GM12878 (cell line): Measurements from ENCODE around the gene GLT8D2. TPM values are rescaled to one million over a fixed set of nuclear protein-coding genes. Genes with fewer than 3 reads are reported as not detected.

Experiments
- ATAC-seq: fragments of 200-7000 bp; cut with Tn5 transposase; 3 replicates; pipeline ENCODE4 v1.9.1; 2020; ENCODE audit warnings: mild to moderate bottlenecking, moderate library complexity
- BruUV-seq: library from RNA; stranded (reverse); fragments of 400-500 nt; replicated peaks from 2 replicates; lab custom pipeline; 2021; lab: Mats Ljungman, UMichigan
- CTCF ChIA-PET: fragments of 300-600 bp; sonication (Branson Sonifier 250); formaldehyde crosslinking; extraction: SDS; loops from one replicate; lab custom pipeline; 2021; ENCODE audit warnings: inconsistent platforms; lab: Yijun Ruan, JAX
- POLR2A ChIA-PET: fragments of 350-600 bp; formaldehyde crosslinking; extraction: SDS; loops from one replicate; lab custom pipeline; 2021; ENCODE audit warnings: inconsistent platforms; lab: Charles Lee
- RAD21 ChIA-PET: fragments of 300-600 bp; sonication (Branson Sonifier 250); formaldehyde crosslinking; loops from one replicate; lab custom pipeline; 2023; ENCODE audit warnings: antibody characterized with exemption; ENCODE audit not compliant: unreplicated experiment; lab: Charles Lee
- SMC1A ChIA-PET: fragments of 300-600 bp; sonication (Branson Sonifier 250); formaldehyde crosslinking; loops from one replicate; lab custom pipeline; 2023; ENCODE audit not compliant: unreplicated experiment, uncharacterized antibody; lab: Charles Lee
- DNase-seq: peaks from one replicate; pipeline ENCODE4 v3.0.0-alpha.2; 2011; ENCODE audit warnings: low read depth, low spot score
- FAIRE-seq: peaks from 3 replicates; lab custom pipeline; 2011; peaks lifted over from hg19 to GRCh38; lab: Jason Lieb, UNC
- H2AFZ ChIP-seq: 2 replicates; pipeline ENCODE4 v1.6.0; 2011; ENCODE audit warnings: low read depth, low read length, control low read depth; ENCODE audit not compliant: control insufficient read depth
- H3K27ac ChIP-seq: 2 replicates; pipeline ENCODE4 v1.5.1; 2011; ENCODE audit warnings: control low read depth; ENCODE audit not compliant: control insufficient read depth, insufficient read depth
- H3K27me3 ChIP-seq, 2 experiments: replicated peaks in 1 of 2; 2 replicates each; pipeline versions ENCODE4 v1.6.0 to v1.6.1; 2011; ENCODE audit warnings: low read length in 1 of 2; ENCODE audit not compliant: control insufficient read depth in 2 of 2, insufficient read depth in 2 of 2
- H3K36me3 ChIP-seq, 2 experiments: 2 replicates each; pipeline ENCODE4 v1.5.1; 2011; ENCODE audit warnings: low read length in 1 of 2; ENCODE audit not compliant: control insufficient read depth in 2 of 2, insufficient read depth in 2 of 2
- H3K4me1 ChIP-seq: 2 replicates; pipeline ENCODE4 v1.6.1; 2011; ENCODE audit warnings: mild to moderate bottlenecking, low read length, moderate library complexity, mixed read lengths; ENCODE audit not compliant: control insufficient read depth, insufficient read depth
- H3K4me2 ChIP-seq: 2 replicates; pipeline ENCODE4 v1.6.0; 2011; ENCODE audit warnings: control low read depth; ENCODE audit not compliant: control insufficient read depth, insufficient read depth
- H3K4me3 ChIP-seq: fragments of 200-600 bp; sonication (generic); 2 replicates; pipeline ENCODE4 v1.5.1; 2016
- H3K79me2 ChIP-seq: 2 replicates; pipeline ENCODE4 v1.6.0; 2011; ENCODE audit warnings: low read length; ENCODE audit not compliant: control insufficient read depth, insufficient read depth
- H3K9ac ChIP-seq: 2 replicates; pipeline ENCODE4 v1.8.0; 2011; ENCODE audit warnings: low read length, control low read depth, mixed read lengths; ENCODE audit not compliant: control insufficient read depth, insufficient read depth
- H3K9me3 ChIP-seq: replicated peaks from 3 replicates; pipeline ENCODE4 v1.5.1; 2011; ENCODE audit warnings: mild to moderate bottlenecking, low read length; ENCODE audit not compliant: control insufficient read depth, insufficient read depth
- H4K20me1 ChIP-seq: 2 replicates; pipeline ENCODE4 v1.6.0; 2011; ENCODE audit not compliant: control insufficient read depth, insufficient read depth
- ATF3 ChIP-seq: IDR thresholded peaks from 2 replicates; pipeline ENCODE4 v1.6.1; 2011; ENCODE audit warnings: low read depth, mild to moderate bottlenecking, low read length, moderate library complexity, borderline replicate concordance; ENCODE audit errors: extremely low read depth
- BCL11A ChIP-seq: IDR thresholded peaks from 2 replicates; pipeline ENCODE4 v1.6.1; 2011; ENCODE audit warnings: low read depth, low read length
- BHLHE40 ChIP-seq, 2 experiments: fragments of 450-650 bp in 1 of 2; IDR thresholded peaks; 2 replicates each; pipeline ENCODE4 v1.6.1; 2011 to 2017; ENCODE audit warnings: low read depth in 2 of 2, borderline replicate concordance in 1 of 2, improper control_type of control experiment in 1 of 2, low read length in 1 of 2, mild to moderate bottlenecking in 1 of 2
- CBX5 ChIP-seq: sonication (generic); IDR thresholded peaks from 2 replicates; pipeline ENCODE4 v1.6.1; 2016; ENCODE audit warnings: low read depth, moderate library complexity, mild to moderate bottlenecking, inconsistent platforms
- CHD1 ChIP-seq: IDR thresholded peaks from 2 replicates; pipeline ENCODE4 v1.6.1; 2012; ENCODE audit warnings: low read depth, low read length, improper control_type of control experiment
- EGR1 ChIP-seq, 2 experiments: IDR thresholded peaks; 1 replicate in 1 of 2; 2 replicates in 1 of 2; pipeline ENCODE4 v1.6.1; 2011 to 2012; ENCODE audit warnings: low read depth in 2 of 2, low read length in 2 of 2, borderline replicate concordance in 1 of 2, mild to moderate bottlenecking in 1 of 2, moderate library complexity in 1 of 2
- MEF2B ChIP-seq: fragments of 450-650 bp; IDR thresholded peaks from 2 replicates; pipeline ENCODE4 v1.6.1; 2018; ENCODE audit warnings: mild to moderate bottlenecking, moderate library complexity; ENCODE audit not compliant: partially characterized antibody, poor library complexity, severe bottlenecking
- MYC ChIP-seq: IDR thresholded peaks from 2 replicates; pipeline ENCODE4 v1.6.1; 2011; ENCODE audit warnings: mild to moderate bottlenecking, low read length, moderate library complexity, inconsistent platforms; ENCODE audit not compliant: insufficient read depth, insufficient replicate concordance, insufficient read length, severe bottlenecking
- NFYA ChIP-seq: IDR thresholded peaks from 2 replicates; pipeline ENCODE4 v1.6.1; 2011; ENCODE audit warnings: low read depth, mild to moderate bottlenecking, low read length, improper control_type of control experiment, borderline replicate concordance
- POLR2AphosphoS2 ChIP-seq: IDR thresholded peaks from 2 replicates; pipeline ENCODE4 v1.6.1; 2011; ENCODE audit warnings: low read depth, mild to moderate bottlenecking, low read length, improper control_type of control experiment, moderate library complexity
- POU2F2 ChIP-seq: IDR thresholded peaks from 3 replicates; pipeline ENCODE4 v1.6.1; 2011; ENCODE audit warnings: low read depth, mild to moderate bottlenecking, low read length, borderline replicate concordance
- SMC3 ChIP-seq: IDR thresholded peaks from 2 replicates; pipeline ENCODE4 v1.6.1; 2011; ENCODE audit warnings: low read length, improper control_type of control experiment, borderline replicate concordance
- SUZ12 ChIP-seq: fragments of 200-600 bp; sonication (generic); IDR thresholded peaks from one replicate; pipeline ENCODE4 v1.6.1; 2018; ENCODE audit warnings: antibody characterized with exemption, mild to moderate bottlenecking; ENCODE audit not compliant: unreplicated experiment
- YBX1 ChIP-seq: fragments of 450-650 bp; IDR thresholded peaks from 2 replicates; pipeline ENCODE4 v1.6.1; 2016; ENCODE audit warnings: antibody characterized with exemption
- ZBTB4 ChIP-seq: fragments of 450-650 bp; formaldehyde crosslinking; IDR thresholded peaks from 2 replicates; pipeline ENCODE4 v1.4.0; 2022; ENCODE audit warnings: mild to moderate bottlenecking, moderate library complexity
- ZNF274 ChIP-seq: IDR thresholded peaks from one replicate; pipeline ENCODE4 v1.8.0; 2011; ENCODE audit not compliant: insufficient read length, insufficient read depth
- ZNF592 ChIP-seq: fragments of 450-650 bp; IDR thresholded peaks from 2 replicates; pipeline ENCODE4 v1.6.1; 2017; ENCODE audit warnings: mild to moderate bottlenecking, moderate library complexity
- WGBS: methylation state at CpG from one replicate; pipeline ENCODE4 v1.1.6; 2016; ENCODE audit warnings: low lambda C conversion rate; ENCODE audit not compliant: insufficient replicate concordance, insufficient coverage; ENCODE audit errors: missing lambda C conversion rate; 5-methylcytosine and 5-hydroxymethylcytosine counted together
- in situ Hi-C: fragments of 300-500 bp; cut with MboI; formaldehyde crosslinking; loops from 9 replicates; pipeline ENCODE4 v1.14.3; 2018; ENCODE audit warnings: mixed read lengths
- intact Hi-C: fragments of 100-400 bp; cut with micrococcal nuclease; formaldehyde crosslinking; loops from one replicate; pipeline ENCODE4 v1.14.2; 2022; ENCODE audit not compliant: unreplicated experiment
- polyA plus RNA-seq, 11 experiments: library from polyadenylated mRNA; depleted of rRNA in 4 of 11; unstranded in 6 of 11; stranded (reverse) in 5 of 11; fragments of >200 nt; fragmentation: Nextera tagmentation in 4 of 11; fragmentation: Illumina TruSeq in 1 of 11; extraction: Ambion mirVana in 4 of 11; extraction: Trizol in 1 of 11; gene quantifications; 1 replicate in 1 of 11; 2 replicates in 10 of 11; pipeline versions ENCODE4 v1.2.1 to v1.2.3, GENCODE V29; 2011 to 2016; ENCODE audit warnings: inconsistent platforms in 2 of 11, missing spikeins in 2 of 11, low read depth in 1 of 11
- total RNA-seq, 4 experiments: library from RNA; depleted of rRNA in 3 of 4; stranded (reverse); fragments of >200 nt in 3 of 4; fragmentation: Illumina TruSeq in 1 of 4; extraction: Trizol in 1 of 4; gene quantifications; 2 replicates each; pipeline versions ENCODE4 v1.2.1 to v1.2.3, GENCODE V29; 2013 to 2021

The GLT8D2 gene
- total and polyA plus RNA-seq, 10 of the 15 experiments (the other 5 are each of a cell fraction or from before 2014, with no cell fraction given): 0.06 to 0.80 (median 0.37) TPM; not detected in 1

GRCh38 chr12:104072099-104072498 is 22.1 kb upstream of the GLT8D2 start:
- Histone ChIP-seq H4K20me1 (no peaks in the 10 kb centered on the region), H3K4me3 (no peak overlapping the region), H2AFZ (no peak overlapping the region), H3K4me2 (no peak overlapping the region), H3K36me3 (peaks cover 0 to 5% of the 10 kb centered on the region in 2 experiments; a peak in 2 of 4 replicates), H3K9me3 (no peaks in the 10 kb centered on the region; the same call in 1 of the 3 replicates), H3K27ac (no peak overlapping the region), H3K27me3 (no peaks in the 10 kb centered on the region), H3K79me2 (no peaks in the 10 kb centered on the region; the same call in 1 of the 2 replicates), H3K4me1 (no peaks in the 10 kb centered on the region), H3K9ac (no peak overlapping the region)
- ChIA-PET CTCF (no interaction called here), SMC1A (no interaction called here), RAD21 (no interaction called here), POLR2A (no interaction called here)
- ATAC-seq: no peak
- in situ Hi-C loops (no loop called here), intact Hi-C loops (no loop called here)
- no peak for DNase-seq
- BruUV-seq: no TSS peak
- FAIRE-seq: no peak
- WGBS: 92% methylated on average over 2 of the region's 2 CpGs
- no peak for TF ChIP-seq CHD1
- TF ChIP-seq NFYA: no peak
- TF ChIP-seq SUZ12: no peak
- TF ChIP-seq SMC3: no peak
- no peak for TF ChIP-seq YBX1
- no peak for TF ChIP-seq BHLHE40 (IDR thresholded peaks at IDR 0.05; ENCODE audit: borderline replicate concordance in 1 of 2, low read depth in 2 of 2, low read length in 1 of 2)
- TF ChIP-seq ZNF592: no peak
- TF ChIP-seq POLR2AphosphoS2: no peak
- TF ChIP-seq ZNF274: no peak
- TF ChIP-seq ZBTB4: no peak
- TF ChIP-seq BCL11A: no peak
- no peak for TF ChIP-seq MYC
- no peak for TF ChIP-seq MEF2B
- TF ChIP-seq EGR1 (IDR thresholded peaks at IDR 0.05; ENCODE audit: borderline replicate concordance in 1 of 2, low read depth in 2 of 2, low read length in 2 of 2): no peak
- TF ChIP-seq ATF3: no peak
- TF ChIP-seq CBX5: no peak
- no peak for TF ChIP-seq POU2F2
- TF ChIP-seq, all 136 proteins: peak for 0
